ENCODE data around the gene NRP1. TPM values are rescaled to one million over a fixed set of nuclear protein-coding genes. Genes with fewer than 3 reads are reported as not detected.

Gene NRP1
- polyA plus RNA-seq, 1 of the 3 experiments (the other 2 are of a cell fraction), result 129 TPM

GRCh38 chr10:33153251-33153967, 181.1 kb downstream of the NRP1 start:
- 92% methylated on average over 8 of the region's 8 CpGs for WGBS (ENCODE audit: low lambda C conversion rate)
- Histone ChIP-seq H3K9me2 (no peaks in the 10 kb centered on the region), H3K27me3 (ENCODE audit: insufficient read depth) (no peaks in the 10 kb centered on the region), H4K20me1 (ENCODE audit: insufficient read depth) (no peaks in the 10 kb centered on the region), H3K4me2 (no peak overlapping the region), H3K36me3 (replicated peaks in 1 of 2; ENCODE audit: control insufficient read depth in 1 of 2, insufficient read depth in 2 of 2, low read length in 1 of 2) (no peaks in the 10 kb centered on the region), H3K9me3 (no peaks in the 10 kb centered on the region), H3K27ac (ENCODE audit: low read depth in 2 of 2, low read length in 1 of 2) (no peak overlapping the region), H3K9ac (no peak overlapping the region), H2AFZ (ENCODE audit: low read depth) (no peak overlapping the region), H3K79me2 (ENCODE audit: insufficient read depth) (no peaks in the 10 kb centered on the region), H3K4me1 (ENCODE audit: control insufficient read depth in 1 of 2, insufficient read depth in 2 of 2, low read depth in 1 of 2, low read length in 1 of 2) (peaks cover 0 to 7% of the 10 kb centered on the region in 2 experiments; a peak in 1 of 4 replicates), H3F3A (replicated peaks; ENCODE audit: insufficient read depth) (peaks cover 4% of the 10 kb centered on the region), H3K4me3 (ENCODE audit: low read depth in 2 of 2, low read length in 1 of 2) (no peak overlapping the region)
- ChIA-PET POLR2A (interaction anchor here (0.6 kb wide), 1 partner anchor 11 kb away, joined by 3 read pairs; no protein-coding TSS in a partner anchor), CTCF (interaction anchor here (0.7 to 1.4 kb wide), 3 partner anchors 9 to 1882 kb away, joined by 3 to 5 read pairs (median 3); no protein-coding TSS in a partner anchor)
- DNase-seq, result no peak
- TF ChIP-seq PBX3 (IDR thresholded peaks at IDR 0.05), result no peak
- no peak for TF ChIP-seq FOXM1 (IDR thresholded peaks at IDR 0.05; ENCODE audit: low read depth)
- TF ChIP-seq USF1 (IDR thresholded peaks at IDR 0.05; ENCODE audit: borderline replicate concordance, low read depth), result no peak

- no peaks in the 10 kb centered on the region for H4K20me1 ChIP-seq (ENCODE audit: insufficient read depth)
- WGBS (ENCODE audit: low lambda C conversion rate), result 87% methylated on average over 4 of the region's 4 CpGs
- no peak overlapping the region for H3K4me2 ChIP-seq
- no peaks in the 10 kb centered on the region for H3K9me3 ChIP-seq
- ChIA-PET CTCF (interaction anchor here (0.7 to 1.4 kb wide), 3 partner anchors 8 to 1883 kb away, joined by 3 to 5 read pairs (median 3); no protein-coding TSS in a partner anchor), POLR2A (interaction anchor here (0.6 kb wide), 1 partner anchor 12 kb away, joined by 3 read pairs; no protein-coding TSS in a partner anchor)
- no peak overlapping the region for H3K4me3 ChIP-seq (ENCODE audit: low read depth in 2 of 2, low read length in 1 of 2)
- H3K79me2 ChIP-seq (ENCODE audit: insufficient read depth), result no peaks in the 10 kb centered on the region
- H3K9me2 ChIP-seq, result no peaks in the 10 kb centered on the region
- no peak for TF ChIP-seq ELF1 (IDR thresholded peaks at IDR 0.05)
- no peak for TF ChIP-seq USF2 (IDR thresholded peaks at IDR 0.05; ENCODE audit: borderline replicate concordance, low read depth, low read length)
- no peak overlapping the region for H2AFZ ChIP-seq (ENCODE audit: low read depth)
- no peak overlapping the region for H3K9ac ChIP-seq
- H3K27ac ChIP-seq (ENCODE audit: low read depth in 2 of 2, low read length in 1 of 2), result no peak overlapping the region
- H3K4me1 ChIP-seq (ENCODE audit: control insufficient read depth in 1 of 2, insufficient read depth in 2 of 2, low read depth in 1 of 2, low read length in 1 of 2), result peaks cover 0 to 7% of the 10 kb centered on the region in 2 experiments; a peak in 1 of 4 replicates
- no peaks in the 10 kb centered on the region for H3K36me3 ChIP-seq (replicated peaks in 1 of 2; ENCODE audit: control insufficient read depth in 1 of 2, insufficient read depth in 2 of 2, low read length in 1 of 2)
- H3F3A ChIP-seq (replicated peaks; ENCODE audit: insufficient read depth), result peaks cover 4% of the 10 kb centered on the region
- H3K27me3 ChIP-seq (ENCODE audit: insufficient read depth), result no peaks in the 10 kb centered on the region
- DNase-seq, result no peak
Measured at GRCh38 chr10:33152750-33153149, 181.7 kb downstream of the NRP1 start.

- Histone ChIP-seq H3K4me2 (no peak overlapping the region), H4K20me1 (ENCODE audit: insufficient read depth) (no peaks in the 10 kb centered on the region), H2AFZ (ENCODE audit: low read depth) (no peak overlapping the region), H3K27me3 (ENCODE audit: insufficient read depth) (no peaks in the 10 kb centered on the region), H3K9me3 (no peaks in the 10 kb centered on the region), H3K4me1 (ENCODE audit: control insufficient read depth in 1 of 2, insufficient read depth in 2 of 2, low read depth in 1 of 2, low read length in 1 of 2) (peaks cover 0 to 5% of the 10 kb centered on the region in 2 experiments; a peak in 1 of 4 replicates), H3K79me2 (ENCODE audit: insufficient read depth) (no peaks in the 10 kb centered on the region), H3K4me3 (ENCODE audit: low read depth in 2 of 2, low read length in 1 of 2) (no peak overlapping the region), H3K27ac (ENCODE audit: low read depth in 2 of 2, low read length in 1 of 2) (no peak overlapping the region), H3K36me3 (replicated peaks in 1 of 2; ENCODE audit: control insufficient read depth in 1 of 2, insufficient read depth in 2 of 2, low read length in 1 of 2) (no peaks in the 10 kb centered on the region), H3K9me2 (no peaks in the 10 kb centered on the region), H3K9ac (no peak overlapping the region), H3F3A (replicated peaks; ENCODE audit: insufficient read depth) (peaks cover 4% of the 10 kb centered on the region)
- CTCF ChIA-PET, result no interaction called here
- POLR2A ChIA-PET, result no interaction called here
- no peak for DNase-seq
- WGBS (ENCODE audit: low lambda C conversion rate), result 86% methylated on average over 7 of the region's 7 CpGs
- TF ChIP-seq NFIC (IDR thresholded peaks at IDR 0.05; ENCODE audit: borderline replicate concordance), result no peak
- TF ChIP-seq JUND (IDR thresholded peaks at IDR 0.05), result no peak
Measured at GRCh38 chr10:33152146-33152545, 182.3 kb downstream of the NRP1 start.

Data from SK-N-SH (cell line).